Measurements from ENCODE around the gene NCBP2L. TPM values are rescaled to one million over a fixed set of nuclear protein-coding genes. Genes with fewer than 3 reads are reported as not detected.

Gene NCBP2L
- total RNA-seq, 4 donors from 2014 or later, result not detected

- intact Hi-C loops (cut with DNase I; ENCODE audit: low total_unique reads), result no loop called here
- no peak for TF ChIP-seq EP300 (IDR thresholded peaks at IDR 0.05; ENCODE audit: low read depth)
- no peak for TF ChIP-seq POLR2AphosphoS5 (IDR thresholded peaks at IDR 0.05)
- no peak for TF ChIP-seq POLR2A (IDR thresholded peaks at IDR 0.05)
- TF ChIP-seq, protein P1, sequence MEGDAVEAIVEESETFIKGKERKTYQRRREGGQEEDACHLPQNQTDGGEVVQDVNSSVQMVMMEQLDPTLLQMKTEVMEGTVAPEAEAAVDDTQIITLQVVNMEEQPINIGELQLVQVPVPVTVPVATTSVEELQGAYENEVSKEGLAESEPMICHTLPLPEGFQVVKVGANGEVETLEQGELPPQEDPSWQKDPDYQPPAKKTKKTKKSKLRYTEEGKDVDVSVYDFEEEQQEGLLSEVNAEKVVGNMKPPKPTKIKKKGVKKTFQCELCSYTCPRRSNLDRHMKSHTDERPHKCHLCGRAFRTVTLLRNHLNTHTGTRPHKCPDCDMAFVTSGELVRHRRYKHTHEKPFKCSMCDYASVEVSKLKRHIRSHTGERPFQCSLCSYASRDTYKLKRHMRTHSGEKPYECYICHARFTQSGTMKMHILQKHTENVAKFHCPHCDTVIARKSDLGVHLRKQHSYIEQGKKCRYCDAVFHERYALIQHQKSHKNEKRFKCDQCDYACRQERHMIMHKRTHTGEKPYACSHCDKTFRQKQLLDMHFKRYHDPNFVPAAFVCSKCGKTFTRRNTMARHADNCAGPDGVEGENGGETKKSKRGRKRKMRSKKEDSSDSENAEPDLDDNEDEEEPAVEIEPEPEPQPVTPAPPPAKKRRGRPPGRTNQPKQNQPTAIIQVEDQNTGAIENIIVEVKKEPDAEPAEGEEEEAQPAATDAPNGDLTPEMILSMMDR (IDR thresholded peaks at IDR 0.05), result no peak
- no peak for DNase-seq
- H3K4me1 ChIP-seq, result peaks cover 9 to 23% (median 21%) of the 10 kb centered on the region in 4 donors
- WGBS, 2 donors (ENCODE audit: low coverage in 1 of 2), result 63% methylated on average over 8 of the region's 8 CpGs; no CpG with 5 or more reads in 1 of the 2 donors
- H3K4me3 ChIP-seq, result no peak overlapping the region
- in situ Hi-C loops (cut with MboI; ENCODE audit: low pct_ligation_motif_present in 1 of 4, low pct_unique_long_range_greater_than_20kb in 1 of 4, low sequenced_read_pairs in 3 of 4), result no loop called here
- no peaks in the 10 kb centered on the region for H3K27me3 ChIP-seq
- H3K27ac ChIP-seq, result peak overlapping the region in 1 of 4 donors; percentile 12
- H3K9me3 ChIP-seq, result no peaks in the 10 kb centered on the region
- H3K36me3 ChIP-seq, result no peaks in the 10 kb centered on the region
These were observed 40.6 kb upstream of the NCBP2L start for GRCh38 chrX:107736781-107737531.

- Histone ChIP-seq H3K27me3 (no peaks in the 10 kb centered on the region), H3K4me1 (peaks cover 18 to 25% (median 23%) of the 10 kb centered on the region in 4 donors)
- 85% methylated on average over 5 of the region's 5 CpGs; no CpG with 5 or more reads in 1 of the 2 donors for WGBS, 2 donors (ENCODE audit: low coverage in 1 of 2)
These were observed 39.3 kb upstream of the NCBP2L start for GRCh38 chrX:107738272-107738671.

DNA sequence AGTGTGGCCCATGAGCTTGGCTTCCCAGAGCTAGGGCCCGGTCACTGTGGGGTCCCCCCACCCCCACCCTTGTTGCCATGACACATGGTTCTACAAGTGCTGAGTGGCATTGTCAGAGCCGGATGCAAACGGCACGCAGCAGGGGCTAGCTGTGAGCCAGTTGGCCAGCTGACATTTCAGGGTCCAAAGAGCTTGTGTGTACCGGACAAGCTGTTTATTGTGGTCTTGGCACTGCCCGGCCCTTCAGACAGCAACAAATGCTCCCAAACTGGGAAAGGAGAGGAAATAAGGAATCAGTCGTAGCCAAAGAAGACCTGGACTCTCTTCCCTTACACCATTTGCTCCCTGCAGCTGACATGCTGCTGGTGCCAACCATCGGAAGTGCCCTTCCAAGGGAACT, 38.8 kb upstream of the NCBP2L start:
- intact Hi-C loops (cut with DNase I; ENCODE audit: low total_unique reads), result no loop called here
- H3K4me1 ChIP-seq, result peaks cover 23 to 28% (median 27%) of the 10 kb centered on the region in 4 donors
- in situ Hi-C loops (cut with MboI; ENCODE audit: low pct_ligation_motif_present in 1 of 4, low pct_unique_long_range_greater_than_20kb in 1 of 4, low sequenced_read_pairs in 3 of 4), result no loop called here
- H3K9me3 ChIP-seq, result no peaks in the 10 kb centered on the region
- H3K4me3 ChIP-seq, result no peak overlapping the region
- WGBS, 2 donors (ENCODE audit: low coverage in 1 of 2), result 91% methylated on average over 8 of the region's 8 CpGs; no CpG with 5 or more reads in 1 of the 2 donors
- no peaks in the 10 kb centered on the region for H3K27me3 ChIP-seq
- TF ChIP-seq POLR2AphosphoS5 (IDR thresholded peaks at IDR 0.05) (no peak), EP300 (IDR thresholded peaks at IDR 0.05; ENCODE audit: low read depth) (no peak), POLR2A (IDR thresholded peaks at IDR 0.05) (no peak)
- TF ChIP-seq, protein P1 (IDR thresholded peaks at IDR 0.05), result no peak
- peak overlapping the region in 1 of 4 donors; percentile 25 for H3K27ac ChIP-seq
- DNase-seq, result no peak
- H3K36me3 ChIP-seq, result no peaks in the 10 kb centered on the region

More at GRCh38 chrX:107738272-107738671, 39.3 kb upstream of the NCBP2L start:
- DNase-seq, result no peak
- H3K4me3 ChIP-seq, result no peak overlapping the region
- no peak for TF ChIP-seq EP300 (IDR thresholded peaks at IDR 0.05; ENCODE audit: low read depth)
- no peak for TF ChIP-seq POLR2A (IDR thresholded peaks at IDR 0.05)
- TF ChIP-seq, protein P1 (IDR thresholded peaks at IDR 0.05), result no peak
- no peak for TF ChIP-seq POLR2AphosphoS5 (IDR thresholded peaks at IDR 0.05)
- no peaks in the 10 kb centered on the region for H3K36me3 ChIP-seq
- peak overlapping the region in 1 of 4 donors; percentile 25 for H3K27ac ChIP-seq
- in situ Hi-C loops (cut with MboI; ENCODE audit: low pct_ligation_motif_present in 1 of 4, low pct_unique_long_range_greater_than_20kb in 1 of 4, low sequenced_read_pairs in 3 of 4) (no loop called here), intact Hi-C loops (cut with DNase I; ENCODE audit: low total_unique reads) (no loop called here)
- H3K9me3 ChIP-seq, result no peaks in the 10 kb centered on the region

DNA sequence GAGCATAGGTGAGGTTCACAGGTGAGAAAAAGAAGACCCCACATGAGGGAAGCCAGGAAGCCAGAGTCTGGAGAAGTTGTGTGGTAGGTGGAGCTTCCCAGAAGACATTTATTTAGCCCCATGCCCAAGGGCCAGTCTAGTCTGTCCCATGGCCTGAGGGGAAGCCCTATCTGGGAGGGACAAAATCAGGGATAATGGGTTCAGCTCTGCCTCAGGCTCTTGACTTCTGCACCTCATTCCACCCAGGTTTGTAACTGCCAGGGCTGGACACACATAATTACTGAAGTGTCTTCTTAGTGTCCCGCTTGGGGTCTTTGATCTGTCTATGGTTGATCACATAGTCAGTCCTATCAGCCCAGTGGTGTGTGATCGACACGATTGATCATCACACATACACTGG, 38.0 kb upstream of the NCBP2L start:
- H3K4me1 ChIP-seq, result peaks cover 23 to 28% (median 27%) of the 10 kb centered on the region in 4 donors
- in situ Hi-C loops (cut with MboI; ENCODE audit: low pct_ligation_motif_present in 1 of 4, low pct_unique_long_range_greater_than_20kb in 1 of 4, low sequenced_read_pairs in 3 of 4), result no loop called here
- TF ChIP-seq EP300 (IDR thresholded peaks at IDR 0.05; ENCODE audit: low read depth), result no peak
- TF ChIP-seq POLR2AphosphoS5 (IDR thresholded peaks at IDR 0.05), result no peak
- no peak overlapping the region for H3K4me3 ChIP-seq
- H3K36me3 ChIP-seq, result no peaks in the 10 kb centered on the region
- DNase-seq, result no peak
- no peak overlapping the region for H3K27ac ChIP-seq
- 96% methylated on average over 3 of the region's 3 CpGs; no CpG with 5 or more reads in 1 of the 2 donors for WGBS, 2 donors (ENCODE audit: low coverage in 1 of 2)
- no peaks in the 10 kb centered on the region for H3K27me3 ChIP-seq
- H3K9me3 ChIP-seq, result no peaks in the 10 kb centered on the region
- intact Hi-C loops (cut with DNase I; ENCODE audit: low total_unique reads), result no loop called here
